Measurements from ENCODE around the gene STARD10. TPM values are rescaled to one million over a fixed set of nuclear protein-coding genes. Genes with fewer than 3 reads are reported as not detected.

The STARD10 gene
- total and polyA plus RNA-seq, 2 of the 8 experiments (the other 6 are each of a cell fraction or from before 2014, with no cell fraction given): 23.7 to 35.7 TPM

DNA sequence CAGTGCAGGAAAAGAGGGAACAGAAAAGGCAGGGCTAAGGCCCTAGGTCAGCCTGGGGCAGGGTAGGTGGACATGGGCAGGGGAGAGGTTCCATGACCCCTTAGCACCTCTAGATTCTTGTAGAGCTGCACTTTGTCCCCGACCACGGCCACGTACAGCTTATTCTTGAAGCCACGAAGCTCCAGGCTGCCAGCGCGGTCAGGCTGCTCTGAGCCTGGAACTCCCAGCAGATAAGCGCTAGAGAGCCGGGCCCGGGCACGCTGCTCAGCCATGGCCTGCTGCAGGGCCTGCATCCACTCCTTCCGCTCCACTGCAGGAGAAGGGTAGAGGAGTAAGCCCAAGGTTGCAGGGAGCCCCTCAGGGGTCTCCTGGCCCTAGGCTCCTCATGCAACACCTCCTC is 83.6 kb downstream of the STARD10 start:
- no peak for FAIRE-seq
- H4K20me1 ChIP-seq (replicated peaks in 1 of 2; ENCODE audit: control insufficient read depth in 1 of 2, insufficient read depth in 2 of 2, low read length in 2 of 2): peaks cover 1 to 14% of the 10 kb centered on the region in 2 experiments
- H3K27me3 ChIP-seq (replicated peaks in 1 of 4; ENCODE audit: control insufficient read depth in 3 of 4, extremely low read depth in 1 of 4, insufficient read depth in 3 of 4, low read length in 3 of 4): no peaks in the 10 kb centered on the region

More for the DNA sequence above, 83.6 kb downstream of the STARD10 start:
- peaks cover 4 to 31% (median 26%) of the 10 kb centered on the region in 4 experiments for H3K4me1 ChIP-seq (replicated peaks in 1 of 4; ENCODE audit: control insufficient read depth in 3 of 4, insufficient read depth in 4 of 4, low read length in 3 of 4)
- ChIA-PET POLR2A (ENCODE audit: partially characterized antibody) (no interaction called here), CTCF (ENCODE audit: partially characterized antibody) (interaction anchor here (0.6 kb wide), 2 partner anchors 44 to 122 kb away, joined by 3 read pairs; no protein-coding TSS in a partner anchor)
- H3K4me2 ChIP-seq (ENCODE audit: insufficient read depth in 1 of 2, low read depth in 2 of 2, low read length in 2 of 2): no peak overlapping the region
- peaks cover 2% of the 10 kb centered on the region; the same call in 1 of the 2 replicates for H3K79me1 ChIP-seq (ENCODE audit: low read depth, low read length)
- H3K9me3 ChIP-seq (ENCODE audit: insufficient read depth in 2 of 2, low read depth in 1 of 2, low read length in 1 of 2): no peaks in the 10 kb centered on the region
- no peak overlapping the region for H4K5ac ChIP-seq (ENCODE audit: insufficient read length, low read depth, low read length)
- H4K91ac ChIP-seq (replicated peaks; ENCODE audit: insufficient read length, low read length): no peak overlapping the region
- peaks cover 2% of the 10 kb centered on the region; the same call in 1 of the 2 replicates for H3K23me2 ChIP-seq (ENCODE audit: low read depth, low read length)
- H3K4me3 ChIP-seq (ENCODE audit: extremely low read depth in 1 of 4, insufficient read depth in 2 of 4, low read depth in 3 of 4, low read length in 4 of 4): no peak overlapping the region
- no peak overlapping the region for H3K4ac ChIP-seq (replicated peaks; ENCODE audit: insufficient read length, low read depth, low read length)
- no peak overlapping the region for H2BK20ac ChIP-seq (ENCODE audit: low read length)
- no peak overlapping the region for H3K18ac ChIP-seq (ENCODE audit: extremely low read depth, low read length)
- H2AK5ac ChIP-seq (ENCODE audit: low read depth, low read length): no peak overlapping the region
- H2BK15ac ChIP-seq (ENCODE audit: low read length): no peak overlapping the region
- 0 out of 8 replicates have a peak, but pooled peaks cover 0 to 2% (median 0%) of the 10 kb centered on the region in 4 experiments for H3K36me3 ChIP-seq (ENCODE audit: control insufficient read depth in 2 of 4, insufficient read depth in 4 of 4, low read length in 3 of 4)
- no peak overlapping the region for H3K27ac ChIP-seq (ENCODE audit: low read depth, low read length)
- no peak overlapping the region for H2AFZ ChIP-seq (ENCODE audit: low read length)
- no peak for DNase-seq (ENCODE audit: low read depth in 1 of 2, low spot score in 2 of 2)
- no peak overlapping the region for H2BK120ac ChIP-seq (replicated peaks; ENCODE audit: low read depth, low read length)
- no peak overlapping the region for H4K8ac ChIP-seq (ENCODE audit: extremely low read depth, insufficient read depth, low read length)
- no peaks in the 10 kb centered on the region; a peak in 1 of 4 replicates for H3K79me2 ChIP-seq (ENCODE audit: control insufficient read depth in 1 of 2, insufficient read depth in 2 of 2, low read length in 2 of 2)
- no peak overlapping the region for H3K56ac ChIP-seq (replicated peaks; ENCODE audit: insufficient read length, low read depth, low read length)
- no peak overlapping the region for H3K14ac ChIP-seq (ENCODE audit: insufficient read length)
- no peak overlapping the region for H2BK5ac ChIP-seq (ENCODE audit: low read depth, low read length)
- WGBS, 2 experiments (ENCODE audit: extremely low coverage in 1 of 2, insufficient coverage in 1 of 2, insufficient read length in 1 of 2, insufficient replicate concordance in 2 of 2, low coverage in 1 of 2, low lambda C conversion rate in 2 of 2, missing lambda C conversion rate in 1 of 2): 88% methylated on average over 11 of the region's 11 CpGs; no CpG with 5 or more reads in 1 of the 2 experiments
- no peak overlapping the region for H3K23ac ChIP-seq (ENCODE audit: insufficient read length)
- no peak overlapping the region for H3K9ac ChIP-seq (replicated peaks in 1 of 4; ENCODE audit: extremely low read depth in 1 of 4, low read depth in 3 of 4, low read length in 3 of 4)
- H2BK12ac ChIP-seq (ENCODE audit: low read depth, low read length): no peak overlapping the region
- no peak for TF ChIP-seq SP2 (IDR thresholded peaks at IDR 0.05; ENCODE audit: low read length)
- no peak for TF ChIP-seq ASH2L (IDR thresholded peaks at IDR 0.05; ENCODE audit: low read length)
- no peak for TF ChIP-seq PHF8 (conservative IDR thresholded peaks at IDR 0.05; ENCODE audit: low read depth, low read length)

All from H1 (cell line).